ENCODE results near the gene UIMC1.

- TF ChIP-seq CTCF (conservative IDR thresholded peaks at IDR 0.05; ENCODE audit: low read depth, low read length) = peak; percentile 49
- no peak for TF ChIP-seq EZH2 (IDR thresholded peaks at IDR 0.05; ENCODE audit: borderline replicate concordance, low read depth, low read length, poor library complexity, severe bottlenecking)
These were observed 47.5 kb downstream of the UIMC1 start for GRCh38 chr5:176959051-176959450.

Measured in A673 (cell line).